Loucy (cell line): ENCODE data around the gene RUNX2.

Source experiments
- H2AFZ ChIP-seq: fragments of 200-600 bp; sonication (generic); 2 replicates; pipeline ENCODE4 v1.6.0; 2016; ENCODE audit warnings: antibody characterized with exemption, mild to moderate bottlenecking, low read length, moderate library complexity
- H3F3A ChIP-seq: fragments of 200-600 bp; 2 replicates; pipeline ENCODE4 v1.6.0; 2016; ENCODE audit warnings: antibody characterized with exemption, low read depth, mild to moderate bottlenecking
- H3K27me3 ChIP-seq: fragments of 200-600 bp; sonication (generic); 2 replicates; pipeline ENCODE4 v1.6.1; 2014; ENCODE audit warnings: low read length, mild to moderate bottlenecking; ENCODE audit not compliant: insufficient read depth, poor library complexity, severe bottlenecking
- H3K36me3 ChIP-seq: fragments of 200-600 bp; sonication (generic); 2 replicates; pipeline ENCODE4 v1.6.1; 2016; ENCODE audit warnings: low read length; ENCODE audit not compliant: insufficient read depth
- H3K4me1 ChIP-seq: fragments of 200-600 bp; sonication (generic); 2 replicates; pipeline ENCODE4 v1.5.1; 2014; ENCODE audit warnings: low read length, mild to moderate bottlenecking; ENCODE audit not compliant: insufficient read depth, poor library complexity, severe bottlenecking
- H3K4me2 ChIP-seq: fragments of 200-600 bp; sonication (generic); 2 replicates; pipeline ENCODE4 v1.6.0; 2014; ENCODE audit warnings: antibody characterized with exemption, low read length, low read depth, mild to moderate bottlenecking; ENCODE audit not compliant: poor library complexity, severe bottlenecking
- H3K4me3 ChIP-seq: fragments of 200-600 bp; sonication (generic); 2 replicates; pipeline ENCODE4 v1.5.1; 2014; ENCODE audit warnings: low read length, mild to moderate bottlenecking, mixed read lengths; ENCODE audit not compliant: poor library complexity, severe bottlenecking
- H3K79me2 ChIP-seq: fragments of 200-600 bp; sonication (generic); 2 replicates; pipeline ENCODE4 v1.6.1; 2014; ENCODE audit warnings: low read length; ENCODE audit not compliant: insufficient read depth
- H3K9ac ChIP-seq: fragments of 200-600 bp; sonication (generic); 2 replicates; pipeline ENCODE4 v1.6.0; 2014; ENCODE audit warnings: mild to moderate bottlenecking, low read depth, low read length, moderate library complexity; ENCODE audit not compliant: poor library complexity, severe bottlenecking
- H3K9me2 ChIP-seq: fragments of 200-600 bp; sonication (generic); replicated peaks from 2 replicates; pipeline ENCODE4 v1.6.1; 2016; ENCODE audit warnings: low read depth, low read length, mixed read lengths
- H3K9me3 ChIP-seq: fragments of 200-600 bp; sonication (generic); 2 replicates; pipeline ENCODE4 v1.6.1; 2014; ENCODE audit warnings: mild to moderate bottlenecking, antibody characterized with exemption, low read length, low read depth; ENCODE audit not compliant: insufficient read depth
- H4K20me1 ChIP-seq: fragments of 200-600 bp; sonication (generic); 2 replicates; pipeline ENCODE4 v1.6.0; 2014; ENCODE audit warnings: antibody characterized with exemption, low read length, mild to moderate bottlenecking; ENCODE audit not compliant: insufficient read depth, poor library complexity, severe bottlenecking
- EZH2phosphoT487 ChIP-seq: fragments of 200-600 bp; IDR thresholded peaks from 2 replicates; pipeline ENCODE4 v1.6.1; 2018; ENCODE audit warnings: antibody characterized with exemption, mild to moderate bottlenecking, moderate library complexity, borderline replicate concordance
- TF ChIP-seq, protein P1 (sequence below): fragments of 200-600 bp; sonication (generic); conservative IDR thresholded peaks from 2 replicates; pipeline ENCODE4 v1.5.1; 2014; ENCODE audit warnings: mild to moderate bottlenecking, antibody characterized with exemption, low read length

Gene RUNX2

DNA sequence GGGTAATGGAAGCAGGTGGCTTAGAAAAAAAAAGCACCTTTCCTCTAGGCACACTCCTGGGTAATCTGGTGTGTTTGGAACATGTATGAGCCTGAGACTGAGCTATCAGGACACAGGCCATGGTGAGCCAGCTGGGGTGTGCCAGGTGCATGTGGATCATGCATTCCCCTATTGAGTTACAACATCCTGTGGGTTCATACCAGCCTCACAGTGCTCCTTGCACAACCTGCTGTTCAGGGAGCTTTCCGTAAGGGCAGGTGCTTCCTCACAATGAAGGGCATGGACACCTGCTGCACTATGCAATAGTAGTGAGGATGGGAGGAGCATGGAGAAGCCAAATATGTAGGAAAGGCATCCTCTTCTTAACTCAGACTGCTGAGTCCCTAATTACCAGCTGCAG, 246.8 kb downstream of the RUNX2 start:
- H3K4me1 ChIP-seq, result peaks cover 16% of the 10 kb centered on the region
- H3K4me3 ChIP-seq, result no peak overlapping the region
- TF ChIP-seq, protein P1, sequence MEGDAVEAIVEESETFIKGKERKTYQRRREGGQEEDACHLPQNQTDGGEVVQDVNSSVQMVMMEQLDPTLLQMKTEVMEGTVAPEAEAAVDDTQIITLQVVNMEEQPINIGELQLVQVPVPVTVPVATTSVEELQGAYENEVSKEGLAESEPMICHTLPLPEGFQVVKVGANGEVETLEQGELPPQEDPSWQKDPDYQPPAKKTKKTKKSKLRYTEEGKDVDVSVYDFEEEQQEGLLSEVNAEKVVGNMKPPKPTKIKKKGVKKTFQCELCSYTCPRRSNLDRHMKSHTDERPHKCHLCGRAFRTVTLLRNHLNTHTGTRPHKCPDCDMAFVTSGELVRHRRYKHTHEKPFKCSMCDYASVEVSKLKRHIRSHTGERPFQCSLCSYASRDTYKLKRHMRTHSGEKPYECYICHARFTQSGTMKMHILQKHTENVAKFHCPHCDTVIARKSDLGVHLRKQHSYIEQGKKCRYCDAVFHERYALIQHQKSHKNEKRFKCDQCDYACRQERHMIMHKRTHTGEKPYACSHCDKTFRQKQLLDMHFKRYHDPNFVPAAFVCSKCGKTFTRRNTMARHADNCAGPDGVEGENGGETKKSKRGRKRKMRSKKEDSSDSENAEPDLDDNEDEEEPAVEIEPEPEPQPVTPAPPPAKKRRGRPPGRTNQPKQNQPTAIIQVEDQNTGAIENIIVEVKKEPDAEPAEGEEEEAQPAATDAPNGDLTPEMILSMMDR, result no peak
- no peak for TF ChIP-seq EZH2phosphoT487
- no peak overlapping the region for H2AFZ ChIP-seq
- no peaks in the 10 kb centered on the region for H3K9me3 ChIP-seq
- H3K79me2 ChIP-seq, result no peaks in the 10 kb centered on the region
- H3K4me2 ChIP-seq, result no peak overlapping the region
- no peaks in the 10 kb centered on the region for H3K27me3 ChIP-seq
- H3K9me2 ChIP-seq, result no peaks in the 10 kb centered on the region
- no peaks in the 10 kb centered on the region for H3F3A ChIP-seq
- no peak overlapping the region for H3K9ac ChIP-seq
- H3K36me3 ChIP-seq, result no peaks in the 10 kb centered on the region
- H4K20me1 ChIP-seq, result no peaks in the 10 kb centered on the region

DNA sequence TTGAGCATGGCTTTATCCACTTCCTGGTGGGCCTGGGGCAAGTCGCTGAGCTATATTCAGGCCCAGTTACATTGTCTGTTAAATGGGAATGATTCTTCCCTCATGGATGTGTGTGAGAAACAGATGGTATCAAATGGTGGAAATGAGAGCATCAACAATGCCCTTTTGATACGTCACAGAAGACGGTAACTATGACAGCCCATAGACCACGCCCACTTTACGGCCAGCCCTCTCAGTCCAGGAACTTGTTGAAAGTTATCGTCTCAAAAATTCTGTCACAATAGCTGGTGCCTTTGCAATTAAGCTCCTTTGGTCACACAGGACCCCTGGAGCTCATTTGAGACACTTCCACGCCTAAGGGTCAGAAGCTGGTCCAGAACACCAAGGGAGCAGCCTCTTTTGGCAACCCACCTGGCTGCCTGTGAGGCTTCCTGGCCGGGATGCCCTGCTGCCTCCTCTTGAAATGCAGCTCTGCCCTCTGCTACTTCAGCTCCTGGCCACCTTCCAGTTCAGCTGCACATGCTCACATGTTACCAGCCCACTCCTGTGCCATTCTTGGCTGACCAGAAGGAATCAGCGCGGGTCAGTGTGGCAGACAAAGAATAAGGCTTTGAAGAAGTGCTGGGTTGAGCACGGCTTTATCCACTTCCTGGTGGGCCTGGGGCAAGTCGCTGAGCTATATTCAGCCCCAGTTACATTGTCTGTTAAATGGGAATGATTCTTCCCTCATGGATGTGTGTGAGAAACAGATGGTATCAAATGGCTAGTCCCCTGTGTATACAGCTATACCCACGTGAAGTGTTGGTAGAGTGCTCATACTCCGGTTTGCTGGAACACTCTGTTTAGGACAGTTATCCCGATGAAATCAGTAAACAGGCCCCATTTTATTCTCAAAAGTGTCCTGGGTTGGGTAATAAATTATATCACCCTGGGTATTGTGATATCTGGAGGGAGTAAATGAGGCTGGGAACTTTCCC, 248.8 kb downstream of the RUNX2 start:
- H4K20me1 ChIP-seq, result no peaks in the 10 kb centered on the region
- H3K36me3 ChIP-seq, result no peaks in the 10 kb centered on the region
- no peak overlapping the region for H3K9ac ChIP-seq
- H2AFZ ChIP-seq, result no peak overlapping the region
- no peaks in the 10 kb centered on the region for H3F3A ChIP-seq
- H3K9me3 ChIP-seq, result peaks cover 2% of the 10 kb centered on the region; the same call in 1 of the 2 replicates
- H3K4me2 ChIP-seq, result no peak overlapping the region
- H3K9me2 ChIP-seq, result no peaks in the 10 kb centered on the region
- H3K27me3 ChIP-seq, result no peaks in the 10 kb centered on the region
- no peak overlapping the region for H3K4me3 ChIP-seq
- peaks cover 16% of the 10 kb centered on the region for H3K4me1 ChIP-seq
- TF ChIP-seq, protein P1, result no peak
- TF ChIP-seq EZH2phosphoT487, result no peak
- no peaks in the 10 kb centered on the region for H3K79me2 ChIP-seq

DNA sequence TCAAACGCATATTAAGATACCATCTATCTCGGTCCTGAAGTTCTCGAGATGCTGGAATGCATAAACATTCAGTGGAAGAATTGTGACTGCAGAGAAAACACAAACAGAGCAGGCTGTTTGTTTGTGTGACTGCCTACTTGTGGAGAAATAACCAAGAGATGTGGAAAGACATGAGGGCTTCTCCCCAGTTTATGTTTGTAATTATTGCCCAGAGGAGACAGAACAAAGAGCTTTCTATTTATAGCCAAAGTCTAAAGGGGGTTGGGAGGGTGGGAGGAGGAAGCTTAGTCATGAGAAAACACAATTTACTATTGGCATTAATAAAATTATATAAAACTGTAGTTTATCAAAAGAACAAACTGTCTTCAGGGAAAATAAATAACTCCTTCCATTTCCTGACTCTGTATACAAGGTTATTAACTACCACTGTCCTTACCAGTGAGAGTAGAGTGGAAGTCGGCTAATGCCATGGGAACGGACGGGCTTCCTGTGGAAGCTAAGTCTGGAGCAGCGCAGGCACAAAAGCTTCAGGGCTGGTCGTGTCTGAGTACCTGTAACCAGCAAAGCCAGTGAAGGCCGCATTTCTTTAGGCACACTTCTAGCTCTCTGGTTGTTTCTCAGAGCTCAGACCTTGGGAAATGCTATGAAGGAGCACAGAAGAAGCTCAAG, 249.8 kb downstream of the RUNX2 start:
- Histone ChIP-seq H3K9me2 (no peaks in the 10 kb centered on the region), H3K36me3 (no peaks in the 10 kb centered on the region), H4K20me1 (no peaks in the 10 kb centered on the region), H3K4me3 (no peak overlapping the region), H3K27me3 (no peaks in the 10 kb centered on the region), H3K4me1 (peaks cover 12% of the 10 kb centered on the region), H2AFZ (no peak overlapping the region), H3K79me2 (no peaks in the 10 kb centered on the region), H3F3A (no peaks in the 10 kb centered on the region), H3K4me2 (no peak overlapping the region), H3K9ac (no peak overlapping the region), H3K9me3 (peaks cover 2% of the 10 kb centered on the region; the same call in 1 of the 2 replicates)
- TF ChIP-seq, protein P1, result no peak
- TF ChIP-seq EZH2phosphoT487, result no peak
